HG03342 (cell line): Measurements from ENCODE around the gene KLHL36.
"Not testable (repeated sequence)": the region's sequence is repeated elsewhere in the genome, so short reads cannot be mapped to it uniquely, and the experiment has no call there.

ENCODE experiments used
- ATAC-seq: cut with Tn5 transposase; IDR thresholded peaks from one replicate; pipeline ENCODE4 v1.9.1; 2021; ENCODE audit warnings: mild to moderate bottlenecking, moderate library complexity; ENCODE audit not compliant: unreplicated experiment

KLHL36 gene

DNA sequence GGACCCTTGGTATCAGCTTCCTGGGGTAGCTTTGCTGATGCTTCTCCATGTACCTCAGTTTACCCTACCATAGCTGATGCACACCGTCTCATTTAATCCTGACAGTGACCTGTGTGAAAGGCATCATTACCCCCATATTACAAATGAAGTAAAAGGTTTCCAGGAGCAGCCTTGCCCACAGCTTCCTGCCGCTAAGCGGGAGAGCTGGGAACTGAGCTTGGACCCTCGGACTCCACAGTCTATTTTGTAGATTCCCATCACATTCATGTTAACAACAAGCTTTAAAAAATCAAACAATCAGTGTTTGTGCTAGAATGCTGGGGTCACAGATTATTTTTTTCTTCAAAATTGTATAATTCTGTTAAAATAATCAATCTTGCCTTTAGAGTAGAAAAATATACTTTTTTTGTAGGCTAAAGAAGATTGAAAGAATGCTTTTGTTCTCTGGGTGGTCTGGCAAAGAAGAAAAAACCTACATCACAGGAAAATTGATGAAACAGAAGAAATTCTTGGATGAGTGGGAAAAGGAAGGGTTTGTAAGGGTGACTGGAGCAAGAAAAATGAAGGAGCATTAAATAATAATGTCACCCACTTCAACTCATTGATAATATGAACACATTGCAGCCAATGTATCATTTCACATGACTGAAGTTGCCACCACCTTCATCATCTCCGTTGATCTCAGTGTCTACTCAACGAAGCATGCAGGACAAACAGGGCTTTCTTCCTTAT lies 41.9 kb downstream of the KLHL36 start:
- no peak for ATAC-seq

DNA sequence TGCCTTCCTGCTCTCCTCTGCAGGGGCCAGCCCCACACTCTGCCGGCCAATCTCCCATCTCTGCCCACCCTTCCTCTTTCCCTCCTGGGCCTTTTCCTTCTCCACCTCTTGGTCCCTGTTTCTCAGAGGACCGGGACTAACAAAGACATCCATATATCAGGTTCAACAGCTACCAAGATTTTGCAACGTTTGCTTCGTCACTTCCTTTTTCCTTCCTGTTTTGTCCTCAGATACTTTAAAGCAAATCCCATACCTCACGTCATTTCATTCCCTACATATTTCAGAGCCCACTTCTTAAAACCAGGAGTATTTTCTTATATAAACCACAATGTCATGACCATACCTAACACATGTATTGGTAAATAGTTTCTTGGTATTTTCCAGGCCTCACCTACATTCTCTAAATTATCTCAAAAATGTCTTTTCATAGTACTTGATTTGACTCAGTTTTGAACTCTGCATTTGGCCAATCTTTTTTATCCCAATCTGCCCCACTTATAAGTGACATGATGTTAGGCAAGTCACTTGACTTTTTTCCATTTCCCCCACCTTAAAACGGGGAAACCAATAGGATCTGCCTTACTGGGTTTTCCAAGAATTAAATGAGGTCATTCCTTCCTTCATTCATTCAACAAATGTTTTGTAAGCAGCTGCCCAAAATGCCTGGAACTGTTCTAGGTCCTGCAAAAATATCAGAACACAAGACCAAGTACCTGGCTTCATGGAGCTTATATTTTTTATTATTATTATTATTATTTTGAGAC lies 44.3 kb downstream of the KLHL36 start:
- no peak for ATAC-seq

DNA sequence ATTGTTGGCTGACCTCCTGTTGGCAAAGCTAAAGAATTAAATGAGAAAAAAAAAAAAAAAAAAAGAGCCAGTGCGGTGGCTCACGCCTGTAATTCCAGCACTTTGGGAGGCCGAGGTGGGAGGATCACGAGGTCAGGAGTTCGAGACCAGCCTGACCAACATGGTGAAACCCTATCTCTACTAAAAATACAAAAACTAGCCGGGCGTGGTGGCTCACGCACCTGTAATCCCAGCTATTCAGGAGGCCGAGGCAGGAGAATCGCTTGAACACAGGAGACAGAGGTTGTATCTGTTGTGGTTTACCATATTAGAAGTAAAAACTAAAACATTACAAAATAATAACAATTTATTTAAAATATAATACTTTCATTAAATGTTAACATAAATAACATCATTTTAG lies 45.6 kb downstream of the KLHL36 start:
- ATAC-seq: not testable (repeated sequence)

DNA sequence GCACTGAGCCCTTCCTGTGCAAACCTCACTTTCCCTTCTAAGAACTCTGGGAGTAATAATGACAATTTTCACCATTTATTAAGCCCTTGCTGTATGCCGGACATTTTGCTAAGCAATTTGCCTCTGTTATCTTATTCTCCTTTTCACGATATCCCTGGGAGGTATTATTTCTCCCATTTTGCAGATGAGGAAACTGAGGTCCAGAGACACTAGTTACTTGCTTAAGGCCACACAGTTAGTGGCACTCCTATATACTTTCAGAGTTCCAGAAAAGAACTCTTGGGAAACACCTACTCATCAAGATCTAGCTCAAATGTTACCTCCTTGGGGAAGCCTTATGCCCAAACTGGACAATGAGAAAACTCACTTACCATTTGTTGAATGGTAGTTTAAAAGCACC lies 46.7 kb downstream of the KLHL36 start:
- ATAC-seq: no peak

DNA sequence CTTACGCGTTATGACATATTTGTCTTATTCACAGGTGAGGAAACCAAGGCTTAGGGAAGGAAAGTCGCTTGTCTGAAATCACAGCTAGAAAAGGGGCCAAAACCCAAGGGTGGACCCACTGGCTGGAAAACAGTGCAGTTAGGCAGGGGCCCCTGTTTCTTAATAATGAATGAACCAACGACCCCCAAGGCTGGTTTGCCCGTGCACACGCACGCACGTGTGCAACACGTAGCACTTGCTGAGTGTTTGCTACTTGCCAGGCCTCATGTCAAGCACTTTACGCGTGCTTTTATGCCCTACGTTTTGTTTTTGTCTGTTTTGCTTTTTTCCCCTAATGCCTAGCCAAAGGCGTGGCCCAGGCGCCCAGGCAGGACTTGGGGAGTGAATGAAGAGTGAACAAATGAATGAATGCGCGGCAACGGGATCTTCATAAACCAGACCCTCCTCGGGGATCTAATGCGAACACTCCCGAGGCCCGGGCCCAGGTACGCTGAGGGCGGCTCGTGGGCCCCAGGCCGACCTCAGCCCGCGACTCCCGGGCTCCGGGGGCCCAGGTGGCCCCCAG lies 50.9 kb downstream of the KLHL36 start:
- ATAC-seq: no peak

DNA sequence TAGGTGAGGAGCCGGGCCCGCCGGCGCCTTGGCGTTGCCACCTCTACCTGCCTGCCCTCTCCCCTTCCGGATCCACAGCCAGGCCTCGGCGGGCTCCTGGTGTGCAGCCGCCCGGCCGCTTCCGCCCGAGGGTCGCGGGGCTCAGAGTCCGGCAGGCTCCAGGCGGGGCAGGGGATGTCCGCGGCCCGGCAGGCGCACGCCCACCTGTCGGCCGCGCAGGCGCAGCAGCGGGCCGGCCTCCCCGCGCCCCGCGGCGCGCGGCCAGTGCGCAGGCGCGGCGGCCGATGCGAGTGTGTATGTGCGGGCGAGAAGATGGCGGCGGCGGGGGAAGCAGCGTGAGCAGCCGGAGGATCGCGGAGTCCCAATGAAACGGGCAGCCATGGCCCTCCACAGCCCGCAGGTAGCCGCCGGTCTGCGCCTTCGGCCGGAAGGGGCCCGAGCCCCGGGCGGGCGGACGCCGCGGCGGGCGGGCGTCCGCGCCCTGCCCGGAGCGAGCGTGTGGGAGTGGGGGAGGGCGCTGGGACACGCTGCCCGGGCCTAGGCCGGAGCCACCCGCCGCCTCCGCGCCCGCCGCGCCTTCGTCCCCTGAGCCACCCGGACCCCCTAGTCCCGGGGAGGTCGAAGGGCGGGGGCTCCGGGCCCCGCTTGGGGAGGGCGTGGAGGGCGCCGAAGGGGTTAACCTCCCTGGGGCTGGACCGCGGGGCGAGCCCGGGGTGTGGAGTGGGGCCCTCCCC lies 51.6 kb downstream of the KLHL36 start, which contains the start of gene USP10:
Gene USP10, plus strand, starts transcription at position 289 of the 734 bp plus-strand sequence. Its CDS starts 91 bp downstream, at position 380.
- ATAC-seq: peak; percentile 80

DNA sequence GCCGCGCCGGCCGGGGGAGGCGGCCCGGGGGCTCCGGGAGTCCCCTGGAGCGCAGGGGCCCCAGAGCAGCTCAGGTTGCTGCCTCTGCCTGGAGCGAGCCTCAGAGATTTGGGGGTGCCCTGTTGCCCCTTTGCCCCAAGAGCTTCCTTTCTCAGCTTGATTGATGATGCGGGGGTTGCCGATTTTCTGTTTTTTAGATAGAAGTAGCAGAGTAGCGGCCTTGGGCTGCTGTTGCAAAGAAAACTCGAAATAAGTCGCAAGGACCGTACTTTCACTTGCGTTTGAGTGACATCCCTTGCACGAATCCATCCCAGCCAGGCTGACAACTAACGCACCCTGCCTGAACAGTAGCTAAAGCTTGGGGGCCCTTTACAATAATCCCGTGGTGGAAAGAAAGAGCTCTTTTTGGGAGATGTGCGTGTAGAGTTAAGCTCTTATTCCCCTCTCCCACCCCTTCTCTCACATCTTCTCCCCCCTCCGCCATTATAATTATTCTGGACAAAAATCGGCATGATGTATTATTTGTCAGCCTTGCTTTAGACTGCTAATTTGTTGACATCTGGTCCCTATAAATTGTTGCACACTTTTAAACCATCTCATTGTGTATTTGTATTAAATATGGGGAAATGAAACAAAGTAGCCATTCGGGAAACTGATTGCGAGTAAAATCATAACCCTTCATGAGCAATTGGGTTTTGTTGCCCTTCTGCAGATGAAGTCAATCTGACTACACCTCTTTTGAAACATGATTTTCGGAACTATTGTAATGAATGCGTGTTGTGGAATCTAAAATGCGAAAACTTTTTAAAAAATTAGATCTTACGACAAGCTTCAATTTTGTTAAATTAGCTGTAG lies 52.4 kb downstream of the KLHL36 start:
- peak; percentile 39 for ATAC-seq

DNA sequence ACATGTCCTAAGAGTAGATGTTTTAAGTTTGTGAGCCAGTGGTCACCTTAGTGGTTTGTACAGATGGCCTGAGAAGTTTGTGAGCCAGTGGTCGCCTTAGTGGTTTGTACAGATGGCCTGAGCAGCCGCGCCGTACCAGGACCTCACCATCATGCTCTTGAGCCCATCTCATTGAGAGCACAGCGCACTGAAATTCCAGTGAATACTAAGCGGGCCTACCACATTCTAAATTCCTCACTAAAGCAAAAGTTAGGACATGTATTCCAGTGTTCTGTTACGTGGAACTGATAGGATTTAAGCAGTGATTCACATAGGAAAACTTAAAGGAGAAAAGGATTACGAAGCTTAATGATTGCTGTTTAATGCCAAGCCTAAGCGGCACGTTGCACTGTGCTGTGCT lies 55.4 kb downstream of the KLHL36 start:
- no peak for ATAC-seq

DNA sequence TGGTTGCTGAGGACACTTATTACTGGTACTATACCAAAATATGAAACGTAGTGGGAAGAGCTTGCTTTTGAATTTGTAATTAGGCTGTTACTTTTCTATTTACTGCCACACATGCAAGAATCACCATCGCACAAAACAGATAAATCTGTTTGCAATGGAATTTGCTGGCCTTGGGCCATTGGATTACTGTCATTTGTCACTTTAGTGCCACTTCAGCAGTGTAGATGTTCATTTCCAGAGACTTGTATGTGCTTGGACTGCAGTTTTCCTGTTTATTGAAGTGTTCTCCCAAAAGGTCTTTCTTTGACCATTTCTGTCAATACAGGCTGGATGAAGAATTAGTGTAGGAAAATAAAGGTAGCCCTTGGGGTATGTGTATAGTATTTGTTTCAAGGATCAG lies 55.9 kb downstream of the KLHL36 start:
- no peak for ATAC-seq

DNA sequence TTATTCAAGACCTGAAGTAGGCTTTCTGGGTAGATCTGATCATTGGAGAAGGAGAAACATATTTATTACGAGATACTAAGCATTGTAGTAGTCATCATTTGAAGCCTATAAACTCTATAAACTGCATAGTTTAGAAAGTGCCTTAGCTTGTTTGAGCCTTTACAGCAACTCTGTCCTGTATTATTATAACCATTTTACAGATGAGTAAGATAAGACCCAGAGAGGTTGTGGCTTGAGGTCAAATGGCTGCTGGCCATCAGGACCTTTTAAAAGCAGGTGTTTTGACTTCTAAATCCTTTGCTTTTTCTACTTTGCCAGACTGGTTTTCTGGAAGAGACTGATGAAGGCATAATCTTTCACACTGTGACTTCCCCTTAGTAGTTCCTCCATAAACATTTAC lies 58.5 kb downstream of the KLHL36 start:
- no peak for ATAC-seq

DNA sequence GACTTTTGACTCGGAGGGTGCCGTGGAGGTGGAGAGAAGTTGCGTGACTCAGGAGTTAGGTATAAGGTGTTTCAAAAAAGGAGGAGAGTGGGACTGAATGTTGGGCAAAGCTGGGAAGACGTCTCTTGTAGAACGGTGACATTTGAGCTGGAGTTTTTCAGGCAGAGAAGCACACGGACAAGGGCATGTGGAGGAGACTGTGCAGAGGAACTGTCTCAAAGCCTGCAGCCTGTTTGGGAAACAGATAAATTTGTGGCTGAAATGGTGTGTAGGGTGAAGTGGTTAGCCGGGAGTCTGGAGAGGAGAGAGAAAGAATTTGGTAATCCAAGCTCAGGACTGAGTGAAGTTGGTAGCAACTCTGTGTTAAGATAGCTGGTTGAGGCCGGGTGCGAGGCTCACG lies 61.3 kb downstream of the KLHL36 start:
- ATAC-seq: no peak

DNA sequence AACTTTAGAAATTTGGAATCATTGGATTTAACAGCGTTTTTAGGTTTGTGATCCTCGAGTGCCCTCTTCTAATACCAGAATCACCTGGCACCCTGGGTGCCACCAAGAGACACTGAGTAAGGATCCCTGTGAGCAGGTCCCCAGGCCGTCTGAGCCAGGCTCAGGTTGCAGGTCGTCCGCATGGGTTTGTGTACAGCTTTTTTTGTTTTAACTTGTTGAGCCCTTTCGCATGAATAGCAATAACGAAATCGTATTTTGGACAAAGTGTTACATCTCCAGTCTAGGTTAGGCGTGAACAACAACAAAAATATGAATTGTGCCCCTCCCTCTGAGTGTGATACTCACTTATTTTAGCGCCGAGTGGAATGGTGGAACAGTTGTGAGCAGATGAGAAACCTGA lies 62.4 kb downstream of the KLHL36 start:
- no peak for ATAC-seq
